A549 (cell line): ENCODE results near the gene LCOR. TPM values are rescaled to one million over a fixed set of nuclear protein-coding genes. Genes with fewer than 3 reads are reported as not detected.

ENCODE experiments used
- ATAC-seq, 2 experiments: fragments of 200-7000 bp in 1 of 2; fragments of >200 bp in 1 of 2; cut with Nextera tagmentation in 1 of 2; cut with Tn5 transposase in 1 of 2; 3 replicates each; pipeline versions ENCODE4 v1.8.0 to v1.9.1; 2018 to 2020; ENCODE audit warnings: mild to moderate bottlenecking in 1 of 2, moderate library complexity in 1 of 2
- CTCF ChIA-PET: fragments of 300-600 bp; sonication (Branson Sonifier 250); formaldehyde crosslinking; extraction: SDS; loops from one replicate; lab custom pipeline; 2021; ENCODE audit warnings: antibody characterized with exemption, inconsistent platforms; lab: Yijun Ruan, JAX
- POLR2A ChIA-PET: fragments of 350-600 bp; formaldehyde crosslinking; extraction: SDS; loops from one replicate; lab custom pipeline; 2021; ENCODE audit warnings: antibody characterized with exemption, inconsistent platforms; lab: Yijun Ruan, JAX
- DNase-seq, 2 experiments: peaks; one replicate each; pipeline versions ENCODE4 v3.0.0 to v3.0.0-alpha.2; 2011 to 2016; ENCODE audit warnings: low read depth in 1 of 2, low spot score in 1 of 2
- FAIRE-seq: peaks from 2 replicates; lab custom pipeline; 2011; peaks lifted over from hg19 to GRCh38; lab: Jason Lieb, UNC
- H3K27ac ChIP-seq, 2 experiments: fragments of >200 bp; sonication (Bioruptor Twin); formaldehyde crosslinking; 3 replicates each; pipeline ENCODE4 v1.5.1; 2016 to 2017
- H3K4me1 ChIP-seq: fragments of >200 bp; sonication (Bioruptor Twin); formaldehyde crosslinking; 3 replicates; pipeline ENCODE4 v1.6.1; 2016
- H3K4me2 ChIP-seq: fragments of >200 bp; sonication (Bioruptor Twin); formaldehyde crosslinking; 3 replicates; pipeline ENCODE4 v1.6.1; 2016
- H3K4me3 ChIP-seq: fragments of >200 bp; sonication (Bioruptor Twin); formaldehyde crosslinking; 3 replicates; pipeline ENCODE4 v1.5.1; 2016
- H3K9me3 ChIP-seq: fragments of >200 bp; sonication (Bioruptor Twin); formaldehyde crosslinking; 3 replicates; pipeline ENCODE4 v1.6.1; 2016
- BCL3 ChIP-seq: fragments of >200 bp; sonication (Bioruptor Twin); formaldehyde crosslinking; IDR thresholded peaks from 3 replicates; pipeline ENCODE4 v1.6.1; 2016
- BHLHE40 ChIP-seq: IDR thresholded peaks from 2 replicates; pipeline ENCODE4 v1.6.1; 2012; ENCODE audit warnings: low read depth, low read length, inconsistent platforms
- CHD2 ChIP-seq: fragments of 150-350 bp; IDR thresholded peaks from 2 replicates; pipeline ENCODE4 v1.6.1; 2014; ENCODE audit warnings: low read length; ENCODE audit not compliant: partially characterized antibody
- CHD4 ChIP-seq: fragments of 200-600 bp; sonication (generic); IDR thresholded peaks from 2 replicates; pipeline ENCODE4 v1.6.1; 2016; ENCODE audit warnings: antibody characterized with exemption, mild to moderate bottlenecking, borderline replicate concordance
- EHF ChIP-seq: fragments of 250-450 bp; sonication (Bioruptor Pico); IDR thresholded peaks from 2 replicates; pipeline ENCODE4 v1.5.0; 2020; ENCODE audit warnings: mild to moderate bottlenecking
- ESRRA ChIP-seq: fragments of 150-350 bp; IDR thresholded peaks from 2 replicates; pipeline ENCODE4 v1.6.1; 2014; ENCODE audit warnings: mild to moderate bottlenecking, low read length, borderline replicate concordance
- FOSB ChIP-seq: fragments of 250-450 bp; sonication (Bioruptor Pico); IDR thresholded peaks from 2 replicates; pipeline ENCODE4 v1.5.0; 2020; ENCODE audit warnings: mild to moderate bottlenecking, moderate library complexity
- FOXS1 ChIP-seq: fragments of 250-450 bp; sonication (Bioruptor Pico); IDR thresholded peaks from 2 replicates; pipeline ENCODE4 v1.5.0; 2020; ENCODE audit warnings: mild to moderate bottlenecking, moderate library complexity
- GATA3 ChIP-seq: IDR thresholded peaks from 2 replicates; pipeline ENCODE4 v1.6.1; 2012; ENCODE audit warnings: borderline replicate concordance
- HDAC2 ChIP-seq: fragments of 200-600 bp; sonication (generic); IDR thresholded peaks from 2 replicates; pipeline ENCODE4 v1.6.1; 2016
- HEYL ChIP-seq: fragments of 250-450 bp; sonication (Bioruptor Pico); IDR thresholded peaks from 2 replicates; pipeline ENCODE4 v1.8.0; 2021; ENCODE audit warnings: mild to moderate bottlenecking, moderate library complexity
- HOXA7 ChIP-seq: fragments of 250-450 bp; sonication (Bioruptor Pico); IDR thresholded peaks from 2 replicates; pipeline ENCODE4 v1.5.0; 2020; ENCODE audit warnings: mild to moderate bottlenecking, moderate library complexity
- HOXB5 ChIP-seq: fragments of 250-450 bp; sonication (Bioruptor Pico); IDR thresholded peaks from 2 replicates; pipeline ENCODE4 v1.5.0; 2020; ENCODE audit warnings: mild to moderate bottlenecking, moderate library complexity
- JUNB ChIP-seq: fragments of >200 bp; sonication (Bioruptor Twin); formaldehyde crosslinking; IDR thresholded peaks from 2 replicates; pipeline ENCODE4 v1.6.1; 2016
- KDM1A ChIP-seq: fragments of 200-600 bp; sonication (generic); IDR thresholded peaks from 2 replicates; pipeline ENCODE4 v1.6.1; 2016; ENCODE audit warnings: low read depth, mild to moderate bottlenecking
- MAX ChIP-seq: IDR thresholded peaks from 2 replicates; pipeline ENCODE4 v1.6.1; 2012
- MAZ ChIP-seq: fragments of 150-350 bp; IDR thresholded peaks from 2 replicates; pipeline ENCODE4 v1.6.1; 2014; ENCODE audit warnings: antibody characterized with exemption, low read depth, low read length, borderline replicate concordance
- MYC ChIP-seq: IDR thresholded peaks from 2 replicates; pipeline ENCODE4 v1.6.1; 2012; ENCODE audit warnings: mild to moderate bottlenecking, inconsistent platforms, low read length, improper control_type of control experiment, borderline replicate concordance
- NPAS2 ChIP-seq: fragments of 250-450 bp; sonication (Bioruptor Pico); IDR thresholded peaks from 2 replicates; pipeline ENCODE4 v1.8.0; 2022; ENCODE audit warnings: mild to moderate bottlenecking, moderate library complexity, borderline replicate concordance
- PHF8 ChIP-seq: fragments of 200-600 bp; sonication (generic); IDR thresholded peaks from 2 replicates; pipeline ENCODE4 v1.6.1; 2016; ENCODE audit warnings: low read depth, mild to moderate bottlenecking, antibody characterized with exemption, moderate library complexity, borderline replicate concordance
- POLR2AphosphoS2 ChIP-seq: conservative IDR thresholded peaks from 2 replicates; pipeline ENCODE4 v1.6.1; 2012; ENCODE audit warnings: low read length, improper control_type of control experiment, inconsistent platforms
- RAD21 ChIP-seq, 2 experiments: fragments of >200 bp in 1 of 2; sonication (Bioruptor Twin) in 1 of 2; formaldehyde crosslinking in 1 of 2; IDR thresholded peaks in 1 of 2; conservative IDR thresholded peaks in 1 of 2; 2 replicates in 1 of 2; 3 replicates in 1 of 2; pipeline ENCODE4 v1.6.1; 2012 to 2018; ENCODE audit warnings: inconsistent platforms in 1 of 2
- RARB ChIP-seq: fragments of 250-450 bp; sonication (Bioruptor Pico); IDR thresholded peaks from 2 replicates; pipeline ENCODE4 v1.8.0; 2021; ENCODE audit warnings: mild to moderate bottlenecking, moderate library complexity
- RCOR1 ChIP-seq: fragments of 150-350 bp; IDR thresholded peaks from 2 replicates; pipeline ENCODE4 v1.6.1; 2014; ENCODE audit warnings: antibody characterized with exemption, low read length, low read depth
- RNF2 ChIP-seq: fragments of 200-600 bp; sonication (generic); IDR thresholded peaks from 2 replicates; pipeline ENCODE4 v1.6.1; 2016; ENCODE audit warnings: low read depth, mild to moderate bottlenecking, antibody characterized with exemption, moderate library complexity, borderline replicate concordance
- TP53 ChIP-seq: fragments of 250-450 bp; sonication (Bioruptor Pico); IDR thresholded peaks from 2 replicates; pipeline ENCODE4 v1.5.0; 2021; ENCODE audit warnings: mild to moderate bottlenecking, moderate library complexity
- USF2 ChIP-seq: fragments of 450-650 bp; IDR thresholded peaks from 2 replicates; pipeline ENCODE4 v1.6.1; 2014; ENCODE audit warnings: antibody characterized with exemption
- ZNF302 ChIP-seq: fragments of 250-450 bp; sonication (Bioruptor Pico); IDR thresholded peaks from 2 replicates; pipeline ENCODE4 v1.9.0; 2021; ENCODE audit warnings: inconsistent platforms, mild to moderate bottlenecking, moderate library complexity
- WGBS: methylation state at CpG from one replicate; pipeline ENCODE4 v1.1.6; 2017; ENCODE audit errors: missing lambda C conversion rate; 5-methylcytosine and 5-hydroxymethylcytosine counted together
- polyA plus RNA-seq, 4 experiments: library from polyadenylated mRNA; depleted of rRNA in 3 of 4; stranded (reverse); fragments of >200 nt; fragmentation: RNase III in 1 of 4; extraction: RNeasy Plus Mini Kit Qiagen cat#74134 plus additional on column Dnase treatment in 1 of 4; gene quantifications; 2 replicates in 3 of 4; 3 replicates in 1 of 4; pipeline ENCODE4 v1.2.3, GENCODE V29; 2011 to 2017

LCOR gene
- polyA plus RNA-seq, 2 of the 4 experiments (the other 2 are of a cell fraction) = 4.8 to 17.6 TPM

GRCh38 chr10:97020452-97021400 lies 188.6 kb downstream of the LCOR start:
- 87% methylated on average over 20 of the region's 25 CpGs for WGBS
- FAIRE-seq (no peak), ATAC-seq (no peak), DNase-seq (no peak)
- Histone ChIP-seq H3K4me2 (no peak overlapping the region), H3K9me3 (no peaks in the 10 kb centered on the region)
- ChIA-PET CTCF (interaction anchor here (0.7 to 2.6 kb wide), 4 partner anchors 9 to 190 kb away, joined by 3 to 12 read pairs (median 6); no protein-coding TSS in a partner anchor), POLR2A (no interaction called here)
- TF ChIP-seq POLR2AphosphoS2 (no peak), BCL3 (no peak), PHF8 (no peak), CHD2 (no peak), HOXB5 (no peak), RNF2 (no peak), FOXS1 (CRISPR knock-in tag) (no peak), ESRRA (no peak), EHF (CRISPR knock-in tag) (no peak), JUNB (no peak), HEYL (no peak), MAX (no peak), MYC (no peak), RCOR1 (no peak), RARB (CRISPR knock-in tag) (no peak)
- TF ChIP-seq, all 56 proteins: peak for 0
- peaks cover 28% of the 10 kb centered on the region for H3K4me1 ChIP-seq
- H3K4me3 ChIP-seq = no peak overlapping the region
- no peak overlapping the region for H3K27ac ChIP-seq

GRCh38 chr10:97022616-97023015 lies 190.5 kb downstream of the LCOR start:
- ChIA-PET POLR2A (no interaction called here), CTCF (interaction anchor here (2.6 to 5.9 kb wide), 2 partner anchors 11 to 15 kb away, joined by 9 to 70 read pairs; no protein-coding TSS in a partner anchor)
- FAIRE-seq (no peak), ATAC-seq (no peak), DNase-seq (no peak)
- no peak for TF ChIP-seq POLR2AphosphoS2
- no peak for TF ChIP-seq RNF2
- TF ChIP-seq BHLHE40 = no peak
- no peak for TF ChIP-seq GATA3
- no peak for TF ChIP-seq RAD21 (conservative IDR thresholded peaks at IDR 0.05 in 1 of 2, IDR thresholded peaks at IDR 0.05 in 1 of 2)
- TF ChIP-seq FOSB = no peak
- no peak for TF ChIP-seq TP53 (CRISPR knock-in tag)
- TF ChIP-seq RCOR1 = no peak
- TF ChIP-seq ZNF302 (CRISPR knock-in tag) = no peak
- TF ChIP-seq HOXA7 = no peak
- TF ChIP-seq MAZ = no peak
- no peak for TF ChIP-seq USF2
- TF ChIP-seq HOXB5 = no peak
- no peak for TF ChIP-seq CHD4
- no peak for TF ChIP-seq BCL3
- TF ChIP-seq MYC = no peak
- no peak for TF ChIP-seq KDM1A
- no peak for TF ChIP-seq NPAS2 (CRISPR knock-in tag)
- TF ChIP-seq HDAC2 = no peak
- Histone ChIP-seq H3K4me1 (peaks cover 28% of the 10 kb centered on the region), H3K9me3 (no peaks in the 10 kb centered on the region), H3K4me2 (no peak overlapping the region), H3K27ac (peak overlapping the region in 1 of 2 experiments; percentile 82; a peak in 1 of 6 replicates), H3K4me3 (no peak overlapping the region)
- WGBS = 91% methylated on average over 7 of the region's 7 CpGs
